Hepatic stellate cell (primary cell): ENCODE measurements around the gene NLRC3.

ENCODE experiments used
- DNase-seq: peaks from one replicate; pipeline ENCODE4 v3.0.0; 2011; ENCODE audit warnings: low spot score

Gene NLRC3

DNA sequence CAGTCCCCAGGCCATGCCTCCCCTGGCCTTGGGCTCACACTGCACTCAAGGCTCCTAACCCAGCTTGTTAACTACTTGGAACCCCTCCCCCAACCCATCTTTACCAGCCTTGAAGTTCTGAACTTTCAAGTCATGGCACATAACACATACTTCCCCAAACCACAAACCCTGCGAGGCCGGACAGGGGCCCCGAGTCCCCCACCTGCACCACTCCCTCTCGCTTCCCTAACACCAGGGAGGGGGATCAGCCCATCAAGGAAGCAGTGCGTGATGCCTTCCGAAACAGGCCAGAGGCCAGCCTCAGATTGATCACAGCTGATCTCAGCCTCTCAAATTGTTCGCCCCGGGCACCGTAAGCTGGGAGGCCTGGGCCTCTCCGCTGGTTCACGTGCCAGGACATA lies 3.0 kb upstream of the NLRC3 start:
- no peak for DNase-seq

GRCh38 chr16:3579776-3580175 lies 2.6 kb upstream of the NLRC3 start:
- DNase-seq = no peak

DNA sequence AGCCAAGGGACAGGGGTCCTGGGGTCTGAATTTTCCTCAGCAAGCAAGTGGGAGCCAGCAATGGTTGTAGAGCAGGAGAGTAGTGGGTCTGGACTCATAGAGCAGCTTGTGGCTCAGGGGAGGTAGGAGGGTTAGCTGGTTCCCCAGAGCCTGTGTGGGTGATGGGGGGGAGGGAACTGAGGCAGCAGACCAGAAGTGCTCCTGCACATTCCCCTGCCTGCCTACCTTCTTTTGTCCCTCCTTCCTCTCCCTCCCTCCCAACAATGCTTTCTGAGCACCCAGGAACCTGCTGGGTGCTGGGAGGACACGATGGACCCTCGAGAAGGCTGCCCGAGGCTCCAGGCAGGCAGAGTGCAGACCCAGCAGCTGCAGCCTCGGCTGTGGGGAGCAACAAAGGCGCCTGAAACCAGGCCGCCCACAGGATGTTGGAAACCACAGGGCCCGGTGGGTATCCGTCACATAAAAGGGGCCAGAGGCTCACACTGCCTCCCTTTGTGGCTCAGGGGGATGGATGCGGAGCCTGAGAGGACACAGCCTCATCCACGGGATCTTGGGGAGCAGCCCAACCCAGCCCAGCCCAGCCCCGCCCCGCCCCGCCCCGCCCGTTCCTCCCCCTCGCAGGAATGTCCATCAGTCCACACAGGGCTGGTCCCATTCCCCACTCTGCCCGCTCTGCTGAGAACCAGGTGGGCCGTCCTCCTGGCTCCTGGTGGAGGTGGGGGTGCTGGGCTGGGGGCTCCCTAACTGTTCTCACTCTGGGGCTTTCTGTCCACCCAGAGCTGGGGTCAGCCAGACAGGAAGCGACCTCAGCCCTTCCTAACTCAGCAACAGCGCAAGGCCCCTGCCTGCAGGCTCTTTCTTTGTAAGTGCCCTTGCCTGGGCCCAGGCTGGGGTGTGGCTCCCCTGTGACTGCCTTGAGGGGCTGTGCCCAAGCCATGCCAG lies 1.7 kb upstream of the NLRC3 start:
- DNase-seq = no peak

GRCh38 chr16:3578121-3578520 lies 918 bp upstream of the NLRC3 start:
- no peak for DNase-seq

DNA sequence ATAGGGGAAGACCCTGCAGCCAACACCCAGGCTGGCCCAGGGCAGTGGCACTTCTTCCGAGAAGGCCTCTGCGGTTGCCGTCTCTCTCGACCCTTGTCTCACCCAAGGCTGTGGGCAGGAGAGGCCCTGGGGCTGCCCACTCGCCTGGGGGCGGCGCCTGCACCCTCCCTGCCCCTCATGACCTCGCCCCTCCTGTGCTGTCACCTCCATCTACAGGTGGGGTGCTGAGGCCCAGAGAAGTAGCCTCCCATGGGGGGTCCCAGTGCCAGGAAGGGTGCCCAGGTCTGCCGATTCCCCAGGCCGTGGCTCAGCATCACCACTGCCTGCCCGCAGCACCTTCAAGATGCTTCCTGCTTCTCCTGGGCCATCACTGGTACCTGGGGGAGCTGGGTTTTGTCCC lies 992 bp downstream of the NLRC3 start:
- no peak for DNase-seq

DNA sequence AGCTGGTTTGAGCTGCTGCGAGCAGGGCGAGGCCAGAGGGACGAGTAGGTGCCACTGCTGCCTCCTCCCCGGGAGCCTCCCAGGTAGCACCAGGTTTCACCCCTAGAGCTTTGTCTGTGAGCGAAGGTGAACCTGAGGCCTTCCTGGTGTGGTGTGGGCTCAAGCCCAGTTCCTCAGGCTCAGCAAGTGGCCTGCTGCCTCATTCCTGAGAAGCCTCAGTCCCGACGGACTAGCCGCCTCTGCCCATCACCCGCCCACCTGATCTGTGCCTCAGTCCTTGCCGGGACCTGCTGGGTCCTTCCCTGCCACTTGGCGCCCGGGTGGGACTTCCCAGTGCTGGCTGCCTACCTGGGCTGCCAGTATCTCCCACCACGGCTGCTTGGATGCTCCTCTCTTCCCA lies 1.7 kb downstream of the NLRC3 start:
- DNase-seq = no peak

DNA sequence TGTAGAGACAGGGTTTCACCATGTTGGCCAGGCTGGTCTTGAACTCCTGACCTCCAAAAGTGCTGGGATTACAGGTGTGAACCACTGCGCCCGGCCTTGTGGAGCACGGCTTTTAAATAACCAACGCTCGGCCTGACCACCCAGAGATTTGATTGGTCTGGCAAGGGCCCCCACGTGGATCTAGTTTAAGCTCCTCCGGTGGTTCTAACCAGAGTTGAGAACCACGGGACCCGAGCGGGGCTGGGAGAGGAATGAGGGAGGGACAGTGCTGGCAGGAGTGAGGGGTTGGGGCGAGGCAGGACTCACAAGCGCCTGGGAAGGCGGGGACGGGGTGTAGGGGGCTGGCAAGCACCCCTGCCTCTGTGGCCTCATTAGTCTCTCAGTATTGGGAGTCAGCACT lies 3.0 kb downstream of the NLRC3 start:
- no peak for DNase-seq

DNA sequence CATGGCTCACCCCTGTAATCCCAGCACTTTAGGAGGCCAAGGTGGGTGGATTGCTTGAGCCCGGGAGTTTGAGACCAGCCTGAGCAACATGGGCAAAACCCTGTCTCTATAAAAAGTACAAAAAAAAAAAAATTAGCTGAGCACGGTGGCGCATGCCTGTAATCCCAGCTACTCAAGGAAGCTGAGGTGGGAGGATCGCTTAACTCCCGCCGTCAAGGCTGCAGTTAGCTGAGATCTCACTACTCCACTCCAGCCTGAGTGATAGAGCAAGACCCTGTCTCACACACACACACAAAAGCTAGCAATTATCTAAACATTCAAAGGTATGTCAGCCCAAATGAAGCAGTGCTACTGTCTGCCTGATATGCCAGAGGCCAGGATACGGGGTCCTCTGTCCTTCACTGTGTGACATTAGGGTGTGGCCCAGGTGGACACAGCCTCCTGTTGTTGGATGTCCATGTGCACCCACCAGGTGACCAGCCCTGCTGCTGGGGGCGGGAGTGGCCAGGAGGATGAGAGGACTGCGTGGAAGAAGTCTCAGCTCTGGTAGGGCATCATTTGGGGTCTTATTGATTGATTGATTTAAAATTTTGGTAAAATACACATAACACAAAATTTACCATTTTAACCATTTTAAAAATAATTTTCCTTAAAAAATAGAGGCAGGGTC lies 3.9 kb downstream of the NLRC3 start:
- DNase-seq = no peak

GRCh38 chr16:3570420-3571062 lies 6.7 kb downstream of the NLRC3 start:
- DNase-seq = no peak

- DNase-seq = no peak
These were observed 7.4 kb downstream of the NLRC3 start for GRCh38 chr16:3569851-3570250.

- DNase-seq = no peak
These were observed 10.2 kb downstream of the NLRC3 start for GRCh38 chr16:3566990-3567389.

- no peak for DNase-seq
These were observed 12.4 kb downstream of the NLRC3 start for GRCh38 chr16:3564889-3565141.

DNA sequence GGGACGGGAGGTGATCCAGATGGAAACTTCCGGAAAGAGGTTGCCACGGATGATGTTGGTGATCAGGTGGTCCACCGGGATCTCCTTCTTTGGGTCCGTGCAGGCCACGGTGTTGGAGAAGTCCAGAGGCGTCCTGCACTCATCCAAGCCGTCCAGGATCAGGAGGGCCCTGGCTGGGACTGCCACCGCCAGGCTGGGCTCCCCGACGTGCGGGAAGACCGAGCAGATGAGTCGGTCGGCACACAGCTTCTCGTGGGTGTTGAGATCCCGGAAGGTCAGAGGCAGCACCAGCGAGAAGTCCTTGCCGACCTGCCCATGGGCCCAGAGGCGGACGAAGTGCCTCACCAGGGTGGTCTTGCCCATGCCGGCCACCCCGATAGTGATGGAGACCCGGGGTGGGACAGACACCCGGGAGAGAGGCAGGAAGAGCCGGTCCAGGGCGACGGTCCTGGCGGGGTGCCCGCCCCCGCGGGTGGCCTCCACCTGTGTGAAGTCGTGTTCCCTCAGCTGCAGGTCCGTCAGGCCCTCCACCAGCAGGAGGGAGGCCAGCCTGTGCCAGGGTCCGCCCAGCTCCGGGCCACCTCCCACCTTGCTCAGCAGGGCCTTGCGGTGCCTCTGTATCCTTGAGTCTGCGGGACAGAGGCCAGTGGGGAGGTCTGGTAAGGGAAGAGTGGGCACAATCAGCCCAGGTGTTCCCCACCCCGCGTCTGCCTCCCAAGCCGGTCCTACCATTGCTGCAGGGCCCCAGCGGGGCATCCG lies 12.9 kb downstream of the NLRC3 start:
- no peak for DNase-seq

DNA sequence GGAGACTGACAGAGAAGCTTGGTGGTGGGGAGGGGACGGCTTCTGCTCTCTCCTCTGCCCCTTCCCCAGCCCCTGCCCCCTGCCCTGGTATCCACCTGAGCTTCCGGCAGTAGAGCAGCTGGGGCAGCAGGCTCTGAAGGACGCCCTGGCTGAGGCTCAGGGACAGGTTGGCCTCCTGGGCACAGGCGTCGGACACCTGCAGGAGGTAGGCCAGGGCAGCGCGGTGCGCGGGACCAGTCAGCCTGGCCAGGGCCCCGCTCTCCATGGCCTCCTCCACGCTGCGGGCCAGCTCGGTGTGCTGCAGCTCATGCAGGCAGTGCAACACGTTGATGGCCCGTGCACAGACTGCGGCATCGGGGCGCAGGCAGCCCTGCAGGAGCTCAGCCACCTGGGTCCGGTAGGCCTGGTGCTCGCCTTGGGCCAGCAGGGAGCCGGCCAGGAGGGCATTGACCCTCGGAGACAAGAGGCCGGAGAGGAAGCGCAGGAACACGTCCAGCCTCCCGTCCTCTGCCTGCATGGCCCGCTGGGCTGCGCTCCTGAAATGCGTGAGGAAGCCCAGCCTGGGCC lies 14.2 kb downstream of the NLRC3 start:
- DNase-seq = no peak

GRCh38 chr16:3561626-3562025 lies 15.6 kb downstream of the NLRC3 start:
- DNase-seq = no peak

- no peak for DNase-seq
These were observed 22.8 kb downstream of the NLRC3 start for GRCh38 chr16:3554351-3554928.

GRCh38 chr16:3553138-3553923 lies 23.9 kb downstream of the NLRC3 start:
- DNase-seq = no peak

- no peak for DNase-seq
These were observed 26.1 kb downstream of the NLRC3 start for GRCh38 chr16:3550851-3551847.

DNA sequence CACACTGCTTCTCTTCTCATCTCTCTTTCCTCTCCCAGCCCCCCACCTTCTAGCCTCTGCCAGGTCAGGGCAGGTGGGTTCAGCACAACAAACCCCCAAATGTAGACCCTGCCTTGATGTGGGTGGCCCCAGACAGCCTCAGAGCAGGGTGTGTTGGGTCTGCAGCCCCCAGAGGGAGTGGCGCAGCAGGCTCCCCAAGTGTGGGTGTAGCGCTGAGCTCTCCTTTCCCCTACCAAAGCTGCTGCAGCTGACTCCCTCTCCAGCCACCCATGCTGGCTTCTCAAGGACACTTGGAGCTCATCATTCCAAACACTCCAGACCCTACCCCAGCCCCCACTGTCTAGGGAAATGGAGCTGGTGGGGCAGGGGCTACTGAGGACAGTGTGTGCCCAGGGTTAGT lies 27.3 kb downstream of the NLRC3 start:
- DNase-seq = no peak

DNA sequence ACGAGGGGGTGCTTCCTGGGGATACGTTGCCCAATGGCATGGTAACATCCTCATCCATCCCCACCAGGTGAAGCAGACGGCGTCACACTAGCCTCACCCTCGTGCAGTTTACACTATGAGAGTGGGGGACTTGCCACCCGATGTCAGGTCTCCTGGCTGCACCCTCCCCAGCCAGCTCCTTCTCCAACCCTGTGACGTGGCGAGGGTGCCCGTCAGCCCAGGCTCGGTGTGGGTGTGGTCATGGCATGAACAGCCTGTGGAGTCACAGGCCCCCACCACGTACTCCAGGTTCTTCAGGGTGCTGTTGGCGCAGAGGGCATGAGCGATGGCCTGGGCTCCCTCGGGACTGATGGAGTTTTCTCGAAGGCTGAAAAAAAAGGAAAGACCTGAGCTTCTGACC lies 28.3 kb downstream of the NLRC3 start:
- no peak for DNase-seq
